ENCODE data around the gene SHCBP1. TPM values are rescaled to one million over a fixed set of nuclear protein-coding genes. Genes with fewer than 3 reads are reported as not detected.
A peak's percentile ranks its signal among the peaks of the same experiment; 100 is the strongest.

The SHCBP1 gene
- polyA plus RNA-seq = 1 to 10 TPM in 1 of 3 donors, under 1 TPM in 1, not detected in 1; 0.40 to 1.7 TPM

- H3K4me1 Mint-ChIP-seq = peaks cover 19 to 24% of the 10 kb centered on the region in 2 donors
- peak; percentile 69 to 71 (median 70) for DNase-seq
- peak within 1 kb of the TSS; percentile 89 to 94 (median 91) for H3K4me3 Mint-ChIP-seq
- no peaks in the 10 kb centered on the region for H3K36me3 Mint-ChIP-seq
- no peaks in the 10 kb centered on the region for H3K9me3 Mint-ChIP-seq
- H3K27ac Mint-ChIP-seq = peak within 1 kb of the TSS in 5 of 6 donors; percentile 64 to 87 (median 77)
- peaks cover 0 to 8% (median 2%) of the 10 kb centered on the region in 3 donors for H3K27me3 Mint-ChIP-seq (ENCODE audit: low read depth in 3 of 3)
Observed at GRCh38 chr16:46621006-46621933, at the start of gene SHCBP1. Gene SHCBP1, minus strand, starts transcription at chr16:46621379. Its CDS starts 20 bp downstream, at chr16:46621359.

- no peak overlapping the region for H3K4me3 Mint-ChIP-seq
- H3K4me1 Mint-ChIP-seq = no peaks in the 10 kb centered on the region
- no peak for DNase-seq
- peaks cover 17 to 52% (median 24%) of the 10 kb centered on the region in 3 donors for H3K36me3 Mint-ChIP-seq
- no peaks in the 10 kb centered on the region for H3K27me3 Mint-ChIP-seq (ENCODE audit: low read depth in 3 of 3)
- H3K27ac Mint-ChIP-seq = no peak overlapping the region
- H3K9me3 Mint-ChIP-seq = no peaks in the 10 kb centered on the region
Observed at GRCh38 chr16:46662123-46662522, 40.9 kb upstream of the SHCBP1 start.

- Mint-ChIP-seq H3K4me1 (no peaks in the 10 kb centered on the region), H3K9me3 (no peaks in the 10 kb centered on the region), H3K36me3 (peaks cover 11 to 33% (median 15%) of the 10 kb centered on the region in 3 donors), H3K27me3 (ENCODE audit: low read depth in 3 of 3) (no peaks in the 10 kb centered on the region), H3K4me3 (no peak overlapping the region), H3K27ac (peak overlapping the region in 2 of 6 donors; percentile 51 to 53)
- DNase-seq = peak in 1 of 3 donors; percentile 1
Observed at GRCh38 chr16:46658925-46659324, 37.7 kb upstream of the SHCBP1 start.

GRCh38 chr16:46651305-46651704 is 30.1 kb upstream of the SHCBP1 start:
- H3K27ac Mint-ChIP-seq = no peak overlapping the region
- H3K4me3 Mint-ChIP-seq = no peak overlapping the region
- H3K36me3 Mint-ChIP-seq = peaks cover 0 to 10% (median 0%) of the 10 kb centered on the region in 3 donors
- H3K9me3 Mint-ChIP-seq = no peaks in the 10 kb centered on the region
- DNase-seq = no peak
- H3K4me1 Mint-ChIP-seq = no peaks in the 10 kb centered on the region
- no peaks in the 10 kb centered on the region for H3K27me3 Mint-ChIP-seq (ENCODE audit: low read depth in 3 of 3)

GRCh38 chr16:46650254-46650623 is 29.1 kb upstream of the SHCBP1 start:
- Mint-ChIP-seq H3K27me3 (ENCODE audit: low read depth in 3 of 3) (no peaks in the 10 kb centered on the region), H3K36me3 (peaks cover 0 to 10% (median 0%) of the 10 kb centered on the region in 3 donors), H3K4me3 (no peak overlapping the region), H3K4me1 (no peaks in the 10 kb centered on the region), H3K27ac (no peak overlapping the region), H3K9me3 (peaks cover 0 to 4% (median under 1%) of the 10 kb centered on the region in 6 donors)
- DNase-seq = no peak

GRCh38 chr16:46649588-46650253 is 28.5 kb upstream of the SHCBP1 start:
- Mint-ChIP-seq H3K4me3 (no peak overlapping the region), H3K27me3 (ENCODE audit: low read depth in 3 of 3) (no peaks in the 10 kb centered on the region), H3K4me1 (no peaks in the 10 kb centered on the region), H3K9me3 (peaks cover 0 to 4% (median 2%) of the 10 kb centered on the region in 6 donors), H3K27ac (no peak overlapping the region), H3K36me3 (peaks cover 0 to 10% (median 3%) of the 10 kb centered on the region in 3 donors)
- DNase-seq = no peak

- H3K27me3 Mint-ChIP-seq (ENCODE audit: low read depth in 3 of 3) = no peaks in the 10 kb centered on the region
- H3K4me1 Mint-ChIP-seq = no peaks in the 10 kb centered on the region
- H3K4me3 Mint-ChIP-seq = no peak overlapping the region
- peaks cover 0 to 11% (median 11%) of the 10 kb centered on the region in 3 donors for H3K36me3 Mint-ChIP-seq
- H3K9me3 Mint-ChIP-seq = peaks cover 0 to 12% (median 7%) of the 10 kb centered on the region in 6 donors
- no peak for DNase-seq
- no peak overlapping the region for H3K27ac Mint-ChIP-seq
Observed at GRCh38 chr16:46648656-46649055, 27.5 kb upstream of the SHCBP1 start.

GRCh38 chr16:46638947-46639925 is 18.1 kb upstream of the SHCBP1 start:
- H3K27me3 Mint-ChIP-seq (ENCODE audit: low read depth in 3 of 3) = peaks cover 0 to 1% (median 0%) of the 10 kb centered on the region in 3 donors

GRCh38 chr16:46632778-46633733 is 11.9 kb upstream of the SHCBP1 start:
- H3K9me3 Mint-ChIP-seq = no peaks in the 10 kb centered on the region
- no peaks in the 10 kb centered on the region for H3K4me1 Mint-ChIP-seq
- no peaks in the 10 kb centered on the region for H3K36me3 Mint-ChIP-seq
- DNase-seq = no peak
- no peak overlapping the region for H3K4me3 Mint-ChIP-seq
- H3K27ac Mint-ChIP-seq = no peak overlapping the region
- peaks cover 0 to 2% (median 1%) of the 10 kb centered on the region in 3 donors for H3K27me3 Mint-ChIP-seq (ENCODE audit: low read depth in 3 of 3)

More at GRCh38 chr16:46638947-46639925, 18.1 kb upstream of the SHCBP1 start:
- H3K36me3 Mint-ChIP-seq = peaks cover 0 to 14% (median 5%) of the 10 kb centered on the region in 3 donors
- H3K4me1 Mint-ChIP-seq = no peaks in the 10 kb centered on the region
- H3K4me3 Mint-ChIP-seq = no peak overlapping the region
- peaks cover 0 to 10% (median 8%) of the 10 kb centered on the region in 6 donors for H3K9me3 Mint-ChIP-seq
- H3K27ac Mint-ChIP-seq = no peak overlapping the region
- no peak for DNase-seq

GRCh38 chr16:46629331-46630219 is 8.4 kb upstream of the SHCBP1 start:
- Mint-ChIP-seq H3K36me3 (no peaks in the 10 kb centered on the region), H3K27me3 (ENCODE audit: low read depth in 3 of 3) (peaks cover 0 to 2% (median 1%) of the 10 kb centered on the region in 3 donors), H3K4me3 (no peak overlapping the region), H3K9me3 (no peaks in the 10 kb centered on the region), H3K27ac (no peak overlapping the region), H3K4me1 (no peaks in the 10 kb centered on the region)
- DNase-seq = no peak

GRCh38 chr16:46627746-46628145 is 6.6 kb upstream of the SHCBP1 start:
- Mint-ChIP-seq H3K27me3 (ENCODE audit: low read depth in 3 of 3) (peaks cover 0 to 2% (median 1%) of the 10 kb centered on the region in 3 donors), H3K27ac (no peak overlapping the region), H3K36me3 (no peaks in the 10 kb centered on the region), H3K4me1 (no peaks in the 10 kb centered on the region), H3K9me3 (no peaks in the 10 kb centered on the region), H3K4me3 (no peak overlapping the region)
- DNase-seq = no peak

All from immature natural killer cell (primary cell).